Ammon's horn (tissue), 1 donor: ENCODE data around the gene LPIN1.
A peak's percentile ranks its signal among the peaks of the same experiment; 100 is the strongest.
"Not testable (repeated sequence)": the region's sequence is repeated elsewhere in the genome, so short reads cannot be mapped to it uniquely, and the experiment has no call there.

ENCODE experiments used
- DNase-seq: peaks from one replicate; pipeline ENCODE4 v3.0.0-alpha.2; 2016; ENCODE audit warnings: low spot score

LPIN1 gene

DNA sequence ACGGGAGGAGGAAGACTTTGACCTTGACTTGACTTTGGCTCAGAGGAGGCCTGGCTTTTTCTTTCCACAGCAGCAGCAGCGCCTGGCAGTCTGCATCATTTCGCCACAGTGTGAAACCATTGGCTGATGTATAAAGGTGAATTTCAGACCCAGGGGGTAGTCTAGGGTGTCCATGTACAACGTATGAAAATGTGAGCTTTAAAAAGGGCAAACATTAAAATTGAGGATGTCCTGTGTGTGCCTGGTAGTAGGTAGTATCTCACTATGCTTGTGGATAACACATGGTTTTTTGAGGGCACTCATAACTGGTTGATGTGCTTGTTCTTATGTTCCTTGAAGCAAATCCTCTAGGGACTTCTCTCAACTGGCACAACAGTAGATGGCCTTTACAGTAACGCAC lies 86.1 kb downstream of the LPIN1 start:
- DNase-seq = no peak

DNA sequence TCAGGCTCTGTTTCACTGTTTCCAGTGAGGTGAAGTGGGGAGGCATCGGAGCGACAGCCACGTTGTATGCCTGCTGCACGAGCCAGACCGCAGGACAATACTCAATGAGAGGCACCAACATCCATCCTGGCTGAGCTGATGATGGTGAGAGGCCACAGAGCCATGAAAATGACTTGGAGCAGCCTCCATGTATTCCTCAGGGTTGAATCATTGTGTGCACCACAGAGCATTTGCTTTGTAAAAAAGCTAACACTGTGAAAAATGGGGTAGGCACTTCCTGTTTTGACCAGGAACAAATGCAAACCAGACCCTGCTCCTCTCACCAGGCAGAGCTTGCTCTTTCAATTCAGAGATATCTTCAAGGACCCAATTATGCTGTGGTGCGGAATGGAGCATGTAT lies 87.2 kb downstream of the LPIN1 start:
- DNase-seq = no peak

DNA sequence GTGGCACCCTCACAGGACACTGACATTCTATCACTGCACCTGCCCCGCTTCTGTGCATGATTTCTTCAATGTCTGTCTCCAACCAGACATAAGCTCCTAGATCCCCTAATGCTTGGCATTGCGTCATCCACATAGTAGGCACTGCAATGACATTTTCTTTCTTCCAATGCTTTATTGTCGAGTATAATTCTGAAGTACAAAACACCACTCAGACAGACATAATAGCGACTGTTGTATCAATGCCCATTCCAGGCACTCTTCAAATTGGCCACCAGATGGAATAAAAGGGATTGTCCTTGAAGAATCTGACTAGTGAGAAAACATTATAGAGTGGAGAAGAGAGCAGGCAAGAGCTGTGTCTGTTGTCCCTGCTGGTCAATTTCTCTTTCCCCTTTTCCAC lies 89.0 kb downstream of the LPIN1 start:
- no peak for DNase-seq

DNA sequence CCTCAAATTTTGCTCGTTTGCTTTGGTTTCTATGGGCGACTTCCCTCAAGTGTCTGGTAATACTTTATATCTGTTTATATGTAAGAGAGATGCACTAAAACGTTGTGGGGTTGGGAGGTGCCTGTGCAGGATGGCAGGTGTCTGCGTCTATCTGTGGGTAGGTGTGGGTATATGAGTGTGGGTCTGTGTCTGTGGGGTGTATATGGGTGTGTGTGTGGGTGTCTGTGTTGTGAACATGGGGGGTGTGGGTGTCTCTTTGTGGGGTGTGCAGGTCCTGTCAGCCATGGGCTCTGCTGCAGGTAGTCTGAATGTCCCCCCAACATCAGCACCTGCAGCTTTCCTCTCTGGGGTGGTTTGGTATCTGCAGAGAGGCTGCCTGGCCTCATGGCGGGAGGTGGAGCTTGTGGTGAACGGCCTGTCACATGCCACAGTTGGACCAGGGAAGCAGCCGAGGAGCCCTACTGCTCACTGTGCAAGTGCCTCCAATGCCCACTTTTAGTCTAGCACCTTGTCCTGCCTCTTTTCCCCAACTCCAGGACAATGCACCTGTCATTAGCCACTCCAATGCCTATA lies 90.3 kb downstream of the LPIN1 start:
- no peak for DNase-seq

DNA sequence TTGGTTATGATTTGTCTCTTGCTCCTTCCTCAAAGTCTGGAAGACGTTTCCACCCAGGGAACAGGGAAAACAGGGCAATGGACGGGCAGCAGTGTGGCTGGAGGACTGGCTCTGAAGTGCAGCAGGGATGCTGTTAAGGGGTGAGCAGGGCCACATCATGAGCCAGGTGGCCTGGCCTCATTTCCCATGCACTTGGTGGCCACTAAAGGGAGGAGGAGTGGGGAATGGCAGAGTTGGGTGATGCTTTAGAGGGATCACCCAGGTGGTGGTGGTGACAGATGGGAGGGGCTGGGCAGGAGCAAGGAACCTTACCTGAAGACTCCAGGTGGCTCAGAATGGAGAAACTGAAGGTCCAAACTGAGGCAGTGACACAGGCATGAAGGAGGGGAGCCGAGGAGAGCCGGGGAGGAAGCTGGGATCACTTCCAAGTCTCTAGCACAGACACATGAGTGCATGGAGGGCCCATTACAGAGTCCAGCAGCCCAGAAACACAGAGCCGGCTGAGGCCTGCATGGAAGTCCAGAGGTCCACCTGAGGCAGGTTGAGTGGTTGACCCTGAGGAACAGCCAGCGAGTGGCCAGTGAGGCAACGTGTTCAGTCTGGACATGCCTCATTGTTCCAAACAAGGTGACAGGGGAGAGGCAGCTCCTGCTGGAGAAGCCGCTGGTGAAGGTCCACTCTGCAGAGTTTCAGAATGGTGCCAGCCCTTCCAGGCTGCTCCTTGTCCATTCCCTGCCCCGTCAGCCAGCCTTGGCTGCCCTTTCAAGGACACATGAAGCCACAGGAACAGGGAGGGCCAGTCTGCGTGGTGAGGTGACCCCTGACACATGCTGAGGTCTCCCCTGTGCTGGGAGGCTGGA lies 91.7 kb downstream of the LPIN1 start:
- no peak for DNase-seq

DNA sequence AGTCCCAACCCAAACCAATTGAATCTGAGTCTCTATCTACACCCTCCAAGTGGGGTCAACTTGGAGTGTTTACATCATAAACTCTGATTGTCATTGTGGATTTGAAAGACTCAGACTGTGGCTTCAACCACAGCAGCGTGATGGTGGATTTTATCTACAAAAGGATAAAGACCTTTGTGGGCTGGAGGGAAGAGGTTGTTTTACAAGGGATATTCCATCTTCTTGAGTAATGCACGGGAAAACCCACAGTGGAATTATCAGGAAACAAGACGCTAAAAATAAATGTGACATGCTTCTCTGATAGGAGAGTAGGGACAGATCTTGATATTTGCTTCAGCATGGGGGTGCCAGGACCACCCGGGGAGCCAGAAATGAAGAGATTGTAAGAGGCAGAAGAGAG lies 93.5 kb downstream of the LPIN1 start:
- no peak for DNase-seq

DNA sequence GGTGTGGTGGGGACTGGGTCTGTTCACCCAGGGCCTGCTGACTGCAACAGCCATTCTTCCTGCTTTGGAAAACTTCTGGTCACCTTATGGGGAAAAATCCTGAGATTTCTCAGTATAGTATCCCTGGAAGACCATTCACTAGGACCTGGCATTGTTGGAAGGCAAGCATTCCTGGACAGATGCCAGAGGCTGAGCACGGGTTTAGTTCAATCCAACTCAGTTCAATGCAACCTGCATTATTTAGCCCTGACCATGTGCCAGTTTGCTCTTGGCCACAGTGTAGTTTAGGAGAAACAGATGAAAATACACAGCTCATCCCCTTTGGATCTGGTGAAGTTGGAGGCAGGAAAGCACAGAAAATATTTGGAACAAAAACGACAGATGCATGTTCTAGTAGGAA lies 95.9 kb downstream of the LPIN1 start:
- peak; percentile 41 for DNase-seq

DNA sequence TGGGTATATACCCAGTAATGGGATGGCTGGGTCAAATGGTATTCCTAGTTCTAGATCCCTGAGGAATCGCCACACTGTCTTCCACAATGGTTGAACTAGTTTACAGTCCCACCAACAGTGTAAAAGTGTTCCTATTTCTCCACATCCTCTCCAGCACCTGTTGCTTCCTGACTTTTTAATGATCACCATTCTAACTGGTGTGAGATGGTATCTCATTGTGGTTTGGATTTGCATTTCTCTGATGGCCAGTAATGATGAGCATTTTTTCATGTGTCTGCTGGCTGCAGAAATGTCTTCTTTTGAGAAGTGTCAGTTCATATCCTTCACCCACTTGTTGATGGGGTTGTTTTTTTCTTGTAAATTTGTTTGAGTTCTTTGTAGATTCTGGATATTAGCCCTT lies 98.4 kb downstream of the LPIN1 start:
- DNase-seq = not testable (repeated sequence)

DNA sequence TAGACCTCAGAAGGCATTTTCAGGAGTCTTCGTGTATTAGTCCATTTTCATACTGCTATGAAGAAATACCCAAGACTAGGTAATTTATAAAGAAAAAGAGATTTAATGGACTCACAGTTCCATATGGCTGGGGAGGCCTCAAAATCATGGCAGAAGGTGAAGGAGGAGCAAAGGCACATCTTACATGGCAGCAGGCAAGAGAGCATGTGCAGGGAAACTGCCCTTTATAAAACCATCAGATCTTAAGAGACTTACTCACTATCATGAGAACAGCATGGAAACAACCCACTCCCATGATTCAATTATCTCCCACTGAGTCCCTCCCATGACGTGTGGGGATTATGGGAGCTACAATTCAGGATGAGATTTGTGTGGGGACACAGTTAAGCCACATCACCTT lies 101.5 kb downstream of the LPIN1 start:
- not testable (repeated sequence) for DNase-seq

DNA sequence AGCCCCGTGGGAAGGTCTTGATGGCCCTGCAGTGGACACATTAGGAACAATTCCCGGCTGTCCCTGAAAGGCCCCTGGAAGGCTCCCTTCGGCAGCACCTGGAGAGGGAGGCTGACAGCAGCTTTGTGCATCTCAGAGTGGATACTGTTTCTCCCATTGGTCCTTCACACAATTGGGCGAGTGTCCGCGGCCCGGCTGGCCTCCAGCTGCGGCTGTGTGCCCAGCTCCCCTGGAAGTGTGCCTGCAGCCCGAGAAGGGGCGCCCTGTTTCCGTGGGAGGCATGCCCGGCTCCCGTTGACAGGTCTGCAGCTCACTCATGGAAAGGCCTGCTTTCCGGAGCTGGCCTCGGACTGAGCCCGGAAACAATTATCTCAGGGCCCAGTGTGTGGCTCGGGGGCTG lies 103.7 kb downstream of the LPIN1 start:
- DNase-seq = peak; percentile 89

DNA sequence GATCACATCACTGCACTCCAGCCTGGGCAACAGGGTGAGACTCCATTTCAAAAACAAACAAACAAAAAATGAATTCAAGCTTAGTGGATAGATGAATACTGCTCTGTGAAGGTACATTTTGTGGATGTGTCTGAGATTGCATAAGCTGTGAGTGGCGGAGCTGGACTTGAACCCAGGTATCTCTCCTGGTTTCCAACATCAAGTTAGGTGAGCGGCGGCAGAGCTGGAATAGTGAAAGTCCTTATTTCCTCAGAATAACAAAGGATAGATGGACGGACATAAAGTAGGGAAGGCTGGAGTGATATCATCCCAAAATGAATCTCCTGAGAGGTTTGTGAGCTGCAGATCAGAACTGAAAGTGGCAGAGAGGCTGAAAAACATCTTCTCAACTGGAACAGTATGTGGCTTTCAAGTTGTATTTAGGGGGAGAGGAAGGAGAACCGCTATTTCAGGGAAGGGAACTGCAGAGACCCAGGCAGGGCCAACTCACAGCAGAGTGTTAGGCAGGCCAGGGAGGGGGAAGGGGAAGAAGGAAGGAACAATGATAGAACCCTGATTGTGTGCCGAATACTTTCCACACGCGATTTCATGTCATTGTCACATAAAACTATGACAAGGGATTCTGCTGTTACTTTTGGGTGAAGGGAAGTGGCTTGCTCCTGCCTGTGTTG lies 106.2 kb downstream of the LPIN1 start:
- DNase-seq = peak; percentile 35

DNA sequence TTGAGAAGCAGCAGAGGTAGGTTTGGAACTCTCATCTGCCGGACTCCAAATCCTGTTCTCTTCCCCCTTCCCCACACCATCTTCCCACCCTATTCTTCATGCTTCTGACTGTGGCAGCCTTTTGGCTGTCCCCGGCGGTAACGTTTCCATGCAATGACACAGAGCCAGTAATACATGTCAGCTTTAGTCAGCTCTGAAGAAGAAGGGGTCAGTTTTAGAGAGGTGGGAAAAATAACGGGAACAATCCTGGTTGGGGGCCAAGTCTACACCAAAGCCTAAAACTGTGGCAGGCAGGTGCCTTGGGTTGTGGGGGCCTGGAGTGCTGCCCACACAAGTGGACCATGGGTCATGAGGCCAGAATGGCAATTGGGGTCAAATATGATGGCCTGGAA lies 106.8 kb downstream of the LPIN1 start:
- DNase-seq = no peak

DNA sequence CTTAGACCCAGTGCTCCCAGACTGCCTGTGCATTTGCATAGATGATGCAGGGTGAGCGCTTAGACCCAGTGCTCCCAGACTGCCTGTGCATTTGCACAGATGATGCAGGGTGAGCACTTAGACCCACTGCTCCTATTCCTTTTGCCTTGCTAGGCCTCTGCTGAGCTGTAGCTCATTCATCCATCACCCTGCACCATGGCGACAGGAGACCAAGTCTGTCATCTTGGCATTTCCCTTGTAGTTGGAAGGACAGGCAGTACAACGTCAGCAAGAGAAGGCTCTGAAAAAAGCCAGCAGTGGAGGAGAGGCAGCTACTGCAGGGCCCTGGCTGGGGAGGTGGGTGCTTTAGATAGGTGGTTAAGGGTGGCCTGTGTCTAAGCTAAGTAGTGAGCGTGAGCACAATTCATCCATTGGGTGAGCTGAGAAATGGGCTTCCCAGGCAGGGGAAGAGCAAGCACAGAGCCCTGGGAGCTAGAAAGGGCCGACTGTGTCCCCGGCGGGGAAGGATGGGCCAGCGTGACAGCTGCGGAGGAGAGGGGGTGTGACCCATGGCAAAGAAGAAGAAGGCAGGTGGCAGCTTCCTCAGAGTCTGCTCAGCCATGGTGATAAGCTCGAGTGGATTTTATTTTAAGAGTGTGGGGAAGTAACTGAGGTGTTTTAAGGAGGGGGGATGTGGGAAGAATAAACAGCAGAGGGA lies 108.8 kb downstream of the LPIN1 start:
- DNase-seq = no peak

DNA sequence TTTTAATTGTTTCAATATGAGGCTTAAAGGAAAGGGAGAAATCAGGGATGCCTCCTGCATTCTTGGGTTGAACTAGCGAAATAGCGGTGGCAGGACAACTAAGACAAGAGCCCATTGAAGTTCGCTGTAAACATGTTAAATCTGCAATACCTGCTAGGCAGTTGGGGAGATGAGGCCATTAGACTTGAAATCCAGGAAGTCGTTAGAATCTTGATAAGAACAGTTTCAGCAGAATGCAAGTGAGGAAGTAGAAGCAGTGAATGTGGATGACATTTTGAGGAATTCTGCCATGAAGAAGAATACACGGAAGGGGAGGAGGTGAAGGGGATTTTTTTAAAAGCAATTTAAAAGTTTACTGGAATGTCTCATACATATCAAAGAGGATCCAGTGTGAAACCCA lies 109.7 kb downstream of the LPIN1 start:
- no peak for DNase-seq

DNA sequence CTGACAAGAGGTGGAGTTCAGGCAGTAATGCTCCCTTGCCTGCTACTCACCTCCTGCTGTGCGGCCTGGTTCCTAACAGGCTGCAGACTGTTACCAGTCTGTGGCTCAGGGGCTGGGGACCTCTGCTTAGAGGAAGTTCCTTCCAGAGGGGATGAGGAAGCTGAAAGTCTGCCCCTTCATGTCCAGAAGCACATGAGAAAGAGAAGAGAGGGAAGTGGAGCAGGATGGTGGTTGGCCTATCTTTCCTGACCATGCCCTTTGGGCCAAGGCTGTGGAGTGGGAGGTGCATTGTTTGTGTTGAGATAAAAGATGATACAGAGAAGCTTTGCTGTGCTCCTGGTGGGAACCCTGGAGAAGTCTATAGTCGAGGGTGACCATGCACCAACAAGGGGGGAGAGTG lies 112.5 kb downstream of the LPIN1 start:
- DNase-seq = no peak

DNA sequence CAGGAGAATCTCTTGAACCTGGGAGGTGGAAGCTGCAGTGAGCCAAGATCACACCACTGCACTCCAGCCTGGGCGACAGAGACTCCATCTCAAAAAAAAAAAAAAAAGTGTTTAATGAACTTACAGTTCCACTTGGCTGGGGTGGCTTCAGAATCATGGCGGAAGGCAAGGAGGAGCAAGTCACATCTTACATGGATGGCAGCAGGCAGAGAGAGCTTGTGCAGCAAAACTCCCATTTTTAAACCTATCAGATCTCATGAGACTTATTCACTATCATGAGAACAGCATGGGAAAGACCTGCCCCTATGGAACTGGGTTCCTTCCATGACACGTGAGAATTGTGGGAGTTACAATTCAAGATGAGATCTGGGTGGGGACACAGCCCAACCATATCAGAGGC lies 113.5 kb downstream of the LPIN1 start:
- not testable (repeated sequence) for DNase-seq

DNA sequence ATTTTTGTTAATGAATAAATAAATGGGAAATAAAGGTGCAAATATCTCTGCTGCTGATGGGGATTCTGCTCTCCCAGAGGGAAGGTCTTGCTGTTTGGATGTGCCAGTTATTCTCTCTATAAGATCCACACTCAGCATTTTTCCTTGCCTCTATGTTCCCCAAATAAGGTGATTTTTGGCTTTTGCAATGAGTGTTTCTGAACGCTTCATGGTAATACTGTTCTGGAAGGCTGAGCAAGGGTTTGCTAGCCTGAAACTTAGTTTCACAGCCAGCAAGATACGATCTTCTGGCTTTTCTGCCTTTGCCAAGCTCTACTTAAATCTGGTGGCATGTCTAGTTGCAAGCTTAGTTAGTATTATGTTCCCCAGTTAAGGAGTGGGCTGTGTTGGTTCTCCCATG lies 114.6 kb downstream of the LPIN1 start:
- DNase-seq = no peak

DNA sequence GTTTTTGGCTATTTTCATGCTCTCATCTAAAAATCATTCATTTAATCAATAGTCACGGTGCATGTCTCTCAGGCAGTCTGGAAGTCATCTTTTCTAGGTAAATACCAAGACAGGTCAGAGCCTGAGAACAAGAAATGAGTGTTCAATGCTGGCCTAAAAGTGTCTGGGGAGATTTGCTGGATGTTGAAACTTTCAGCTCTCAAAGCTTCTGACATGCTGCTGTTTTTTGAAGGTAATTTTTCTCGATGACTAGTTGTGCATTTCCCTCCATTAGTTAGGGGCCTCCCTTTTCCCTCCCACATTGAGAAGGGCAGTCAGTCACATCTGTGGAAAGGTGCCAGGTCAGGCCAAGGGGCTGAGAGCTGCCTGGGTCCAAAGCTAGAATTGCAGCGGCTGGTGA lies 115.6 kb downstream of the LPIN1 start:
- no peak for DNase-seq

DNA sequence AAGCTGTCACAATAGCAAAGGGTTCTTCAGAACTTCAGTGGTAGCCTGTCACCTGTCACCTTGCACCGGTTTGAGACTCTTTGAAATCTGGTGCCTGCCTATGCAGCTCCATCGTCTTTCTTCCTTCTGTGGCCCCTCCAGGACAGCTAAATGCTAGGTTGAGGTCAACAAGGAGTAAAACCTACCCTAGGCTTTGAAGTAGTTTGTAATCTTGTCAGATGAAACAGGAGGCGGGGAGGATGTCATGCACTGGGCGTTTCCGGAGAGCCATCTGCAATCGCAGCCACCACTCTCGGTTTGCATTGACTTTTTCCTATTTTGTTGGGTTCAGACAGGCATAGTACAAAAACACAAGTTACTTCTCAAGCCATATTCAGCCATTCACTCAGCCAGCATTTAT lies 116.7 kb downstream of the LPIN1 start:
- no peak for DNase-seq

DNA sequence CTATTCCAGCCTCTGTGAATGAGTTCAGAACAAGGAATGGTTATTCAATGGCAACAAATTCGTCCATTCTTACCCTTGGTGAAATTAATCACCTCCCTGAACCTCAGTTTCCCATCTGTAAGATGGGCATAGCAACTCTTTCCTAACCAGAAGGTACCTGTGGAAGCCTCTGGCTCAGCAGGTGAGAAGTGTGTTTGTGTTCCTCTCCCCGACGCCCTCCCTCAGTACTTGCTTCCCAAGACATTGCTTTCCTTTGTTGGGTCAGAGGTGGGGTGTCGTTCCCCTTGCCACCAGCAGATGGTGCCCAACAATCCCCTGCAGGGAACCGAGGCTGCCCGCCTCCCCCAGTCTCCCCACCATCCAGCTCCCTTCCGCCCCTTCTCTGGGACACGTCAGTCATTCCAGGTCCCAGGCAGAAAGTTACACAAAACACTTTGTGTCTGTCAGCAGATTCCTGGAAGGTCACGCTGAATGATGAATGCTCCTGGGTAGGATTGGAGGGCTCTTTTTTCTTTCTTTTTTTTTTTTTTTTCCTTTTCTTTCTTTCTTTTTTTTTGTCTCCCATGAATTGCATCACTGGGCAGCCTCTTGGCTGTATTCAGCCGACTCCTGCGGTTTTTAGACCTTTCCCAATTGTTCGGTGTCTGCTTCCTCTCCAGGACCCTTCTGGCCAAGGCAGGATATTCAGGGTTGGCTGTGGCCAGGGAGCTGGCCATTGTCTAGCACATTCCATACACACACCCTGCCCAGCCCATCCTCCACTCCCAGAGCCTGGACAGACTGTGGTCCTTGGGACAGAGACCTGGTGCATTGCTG lies 117.3 kb downstream of the LPIN1 start:
- peak; percentile 90 for DNase-seq

DNA sequence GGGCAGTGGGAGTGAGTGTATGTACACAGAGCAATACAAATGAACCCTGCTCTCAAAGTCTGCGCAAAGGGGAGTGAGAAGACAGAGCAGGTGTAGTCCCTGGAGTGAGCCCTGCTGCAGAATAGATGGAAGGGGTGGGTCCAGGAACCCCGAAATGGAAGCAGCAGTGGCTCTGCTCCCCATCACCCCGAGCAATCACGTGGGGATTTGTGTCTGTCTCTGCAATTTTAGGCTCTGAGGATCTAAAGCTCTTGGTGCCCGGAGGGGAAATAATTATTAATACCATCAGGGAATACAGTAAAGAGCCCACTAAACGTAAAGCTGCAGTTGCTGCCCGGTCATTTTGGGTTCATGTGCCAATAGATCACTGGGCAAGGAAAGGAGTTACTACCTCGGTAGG lies 118.3 kb downstream of the LPIN1 start:
- no peak for DNase-seq

DNA sequence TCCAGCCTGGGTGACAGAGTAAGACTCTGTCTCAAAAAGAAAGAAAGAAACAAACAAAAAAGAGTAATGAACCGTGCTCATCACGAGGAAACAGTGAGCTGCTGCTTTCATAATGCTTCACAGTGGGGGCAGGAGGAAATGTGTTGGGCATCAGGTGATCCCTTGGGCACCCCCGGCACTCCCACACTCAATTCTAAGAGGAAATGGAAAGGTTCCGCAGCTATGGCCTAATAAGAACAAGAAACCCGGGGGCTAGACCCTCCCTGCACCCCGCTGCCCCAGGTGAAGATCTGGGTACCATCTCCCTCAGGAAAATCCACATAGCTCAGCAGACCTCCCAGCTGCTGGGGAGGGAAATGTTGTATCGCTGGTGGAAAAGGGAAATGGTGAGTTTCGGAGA lies 118.9 kb downstream of the LPIN1 start:
- no peak for DNase-seq
